Psoas muscle (tissue), 8 donors: ENCODE data around the gene CTNS. TPM values are rescaled to one million over a fixed set of nuclear protein-coding genes. Genes with fewer than 3 reads are reported as not detected.

Experiments
- ATAC-seq, 4 donors: fragments of 200-7000 bp; cut with Tn5 transposase; one replicate each; pipeline ENCODE4 v1.9.1; 2020; ENCODE audit warnings: moderate library complexity in 3 of 4, mild to moderate bottlenecking in 2 of 4
- DNase-seq, 2 donors: peaks; one replicate each; pipeline ENCODE4 v3.0.0-alpha.2; 2020
- H3K27ac ChIP-seq: fragments of 200-600 bp; one replicate; pipeline ENCODE4 v1.8.0; 2022
- H3K27me3 ChIP-seq, 3 donors: fragments of 200-600 bp in 1 of 3; one replicate each; pipeline versions ENCODE4 v1.6.1 to v1.8.0; 2013 to 2022; ENCODE audit warnings: low read length in 2 of 3, mild to moderate bottlenecking in 2 of 3, moderate library complexity in 1 of 3; ENCODE audit not compliant: insufficient read depth in 3 of 3
- H3K36me3 ChIP-seq, 2 donors: fragments of 200-600 bp in 1 of 2; one replicate each; pipeline versions ENCODE4 v1.6.1 to v1.8.0; 2013 to 2022; ENCODE audit warnings: low read depth in 1 of 2, mild to moderate bottlenecking in 1 of 2, moderate library complexity in 1 of 2; ENCODE audit not compliant: insufficient read depth in 1 of 2
- H3K4me1 ChIP-seq: fragments of 200-600 bp; one replicate; pipeline ENCODE4 v1.8.0; 2022
- H3K4me3 ChIP-seq: fragments of 200-600 bp; one replicate; pipeline ENCODE4 v1.8.0; 2022; ENCODE audit warnings: mild to moderate bottlenecking
- H3K9me3 ChIP-seq: fragments of 200-600 bp; one replicate; pipeline ENCODE4 v1.8.0; 2022
- WGBS, 3 donors: extraction: QIAGEN DNeasy Blood & Tissue Kit; methylation state at CpG; one replicate each; pipeline versions ENCODE4 v1.1.6 to v1.1.7; 2013; 5-methylcytosine and 5-hydroxymethylcytosine counted together
- intact Hi-C, 2 donors: fragments of 100-400 bp; cut with DNase I; formaldehyde crosslinking; loops; one replicate each; pipeline versions ENCODE4 v1.11.0 to v1.14.2; 2022
- polyA plus RNA-seq, 3 donors: library from polyadenylated mRNA; stranded (reverse); fragments of 200-250 nt; gene quantifications; one replicate each; pipeline ENCODE4 v1.2.3, GENCODE V29; 2013
- total RNA-seq, 4 donors: library from RNA; stranded (reverse); fragmentation: NEBNext Ultra II Directional in 2 of 4; extraction: Animal tissue kit (Norgen Biotek cat#: 25700) in 2 of 4; gene quantifications; one replicate each; pipeline versions ENCODE4 v1.2.1 to v1.2.4, GENCODE V29; 2021 to 2023
- TF ChIP-seq, protein P1 (sequence below): fragments of 200-600 bp; IDR thresholded peaks from one replicate; pipeline ENCODE4 v1.8.0; 2022; ENCODE audit warnings: antibody characterized with exemption
- donor health status: healthy with polysubstance abuse.
- donor health status: DM: no; HTN: no; CAD: no; lungs with moderate emphysema.
- donor health status: Bipolar disorder and iron deficiency.
- donor health status: healthy.
- donor health status: DM: yes; HTN: yes; CAD: no.
- donor health status: DM: no; HTN: no; CAD: no.
- donor health status: DM: no; HTN: no; CAD: no.
- donor health status: DM: yes; HTN: yes; CAD: no.

CTNS gene
- total and polyA plus RNA-seq, 7 donors: 7.3 to 32.7 (median 10.1) TPM

DNA sequence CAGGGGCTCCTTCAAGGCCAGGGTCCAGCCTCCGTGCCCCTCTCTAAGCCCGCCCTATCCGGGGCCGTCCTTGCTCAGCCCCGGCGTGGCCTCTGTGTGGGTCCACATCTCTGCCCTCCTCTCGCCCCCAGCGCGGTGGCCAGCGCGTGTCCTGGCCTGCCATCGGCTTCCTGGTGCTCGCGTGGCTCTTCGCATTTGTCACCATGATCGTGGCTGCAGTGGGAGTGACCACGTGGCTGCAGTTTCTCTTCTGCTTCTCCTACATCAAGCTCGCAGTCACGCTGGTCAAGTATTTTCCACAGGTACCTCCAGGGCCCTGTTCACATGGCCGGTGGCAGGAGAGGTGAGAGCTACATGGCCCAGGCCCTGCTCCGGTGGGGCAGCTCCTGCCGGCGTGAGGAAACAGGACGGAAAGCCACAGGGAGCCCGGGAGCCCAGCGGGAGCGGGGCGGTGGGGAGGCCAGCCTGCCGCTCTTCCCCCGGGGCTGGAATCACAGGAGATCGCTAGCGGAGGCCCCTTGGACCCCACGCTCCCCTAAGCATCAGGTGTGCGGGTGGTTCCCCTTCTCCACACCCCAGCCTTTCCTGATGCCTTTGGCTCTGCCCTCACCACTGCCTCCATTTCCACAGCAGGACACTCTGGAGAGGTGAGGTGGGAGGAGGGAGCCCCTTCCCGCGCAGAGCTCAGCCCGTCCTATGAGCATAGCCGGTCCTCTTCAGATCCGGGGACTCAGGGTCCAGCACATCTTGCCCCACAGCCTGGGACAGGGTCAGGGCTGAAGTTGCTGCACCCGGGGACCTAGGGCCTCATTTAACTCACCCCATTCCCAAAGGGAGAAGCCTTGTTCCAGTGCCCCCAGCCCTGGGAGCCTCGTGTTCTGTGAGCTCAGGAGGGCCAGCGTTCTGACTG is 21.6 kb downstream of the CTNS start:
- H3K4me3 ChIP-seq: no peak overlapping the region
- no peaks in the 10 kb centered on the region for H3K27me3 ChIP-seq
- peaks cover 18% of the 10 kb centered on the region for H3K4me1 ChIP-seq
- H3K27ac ChIP-seq: no peak overlapping the region
- TF ChIP-seq, protein P1, sequence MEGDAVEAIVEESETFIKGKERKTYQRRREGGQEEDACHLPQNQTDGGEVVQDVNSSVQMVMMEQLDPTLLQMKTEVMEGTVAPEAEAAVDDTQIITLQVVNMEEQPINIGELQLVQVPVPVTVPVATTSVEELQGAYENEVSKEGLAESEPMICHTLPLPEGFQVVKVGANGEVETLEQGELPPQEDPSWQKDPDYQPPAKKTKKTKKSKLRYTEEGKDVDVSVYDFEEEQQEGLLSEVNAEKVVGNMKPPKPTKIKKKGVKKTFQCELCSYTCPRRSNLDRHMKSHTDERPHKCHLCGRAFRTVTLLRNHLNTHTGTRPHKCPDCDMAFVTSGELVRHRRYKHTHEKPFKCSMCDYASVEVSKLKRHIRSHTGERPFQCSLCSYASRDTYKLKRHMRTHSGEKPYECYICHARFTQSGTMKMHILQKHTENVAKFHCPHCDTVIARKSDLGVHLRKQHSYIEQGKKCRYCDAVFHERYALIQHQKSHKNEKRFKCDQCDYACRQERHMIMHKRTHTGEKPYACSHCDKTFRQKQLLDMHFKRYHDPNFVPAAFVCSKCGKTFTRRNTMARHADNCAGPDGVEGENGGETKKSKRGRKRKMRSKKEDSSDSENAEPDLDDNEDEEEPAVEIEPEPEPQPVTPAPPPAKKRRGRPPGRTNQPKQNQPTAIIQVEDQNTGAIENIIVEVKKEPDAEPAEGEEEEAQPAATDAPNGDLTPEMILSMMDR: no peak
- no peaks in the 10 kb centered on the region for H3K9me3 ChIP-seq
- peaks cover 0 to 62% of the 10 kb centered on the region in 2 donors for H3K36me3 ChIP-seq
- intact Hi-C loops: no loop called here
- DNase-seq (no peak), ATAC-seq (no peak)
- WGBS, 3 donors: 87 to 89% (median 88%) methylated on average over 42 of the region's 42 CpGs

GRCh38 chr17:3658784-3659449 is 22.4 kb downstream of the CTNS start:
- no peak overlapping the region for H3K4me3 ChIP-seq

DNA sequence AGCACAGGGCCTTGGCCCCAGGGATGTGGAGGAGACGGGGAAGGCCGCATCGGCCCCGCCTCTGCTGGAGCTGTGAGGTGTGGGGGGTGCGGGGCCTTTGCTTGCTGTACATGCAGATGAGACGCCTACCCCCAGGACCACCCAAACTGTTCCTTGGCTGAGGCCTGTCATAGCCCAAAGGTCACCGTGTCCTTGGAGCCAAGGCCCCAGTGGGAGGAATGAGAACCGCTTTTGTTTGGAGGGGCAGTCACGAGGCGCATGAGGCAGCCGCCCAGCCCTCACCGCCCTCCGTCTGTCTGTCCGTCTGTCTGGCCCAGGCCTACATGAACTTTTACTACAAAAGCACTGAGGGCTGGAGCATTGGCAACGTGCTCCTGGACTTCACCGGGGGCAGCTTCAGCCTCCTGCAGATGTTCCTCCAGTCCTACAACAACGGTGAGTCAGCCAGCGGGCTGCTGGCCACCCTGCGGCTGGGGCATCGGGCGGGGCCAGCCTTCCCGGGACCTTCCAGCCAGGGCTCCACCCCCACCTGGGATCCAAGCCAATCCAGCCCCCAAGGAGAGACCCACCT is 23.1 kb downstream of the CTNS start:
- DNase-seq (peak; percentile 87 to 91), ATAC-seq (peak; percentile 58 to 84 (median 77))
- TF ChIP-seq, protein P1: peak; percentile 10
- Histone ChIP-seq H3K36me3 (peaks cover 2 to 75% of the 10 kb centered on the region in 2 donors), H3K9me3 (no peaks in the 10 kb centered on the region), H3K27me3 (no peaks in the 10 kb centered on the region), H3K4me3 (no peak overlapping the region), H3K4me1 (peaks cover 18% of the 10 kb centered on the region), H3K27ac (peak overlapping the region; percentile 74)
- intact Hi-C loops: no loop called here
- WGBS, 3 donors: 47 to 56% (median 52%) methylated on average over 22 of the region's 22 CpGs

More at GRCh38 chr17:3658784-3659449, 22.4 kb downstream of the CTNS start:
- peak overlapping the region; percentile 74 for H3K27ac ChIP-seq
- 64 to 67% (median 67%) methylated on average over 20 to 22 of the region's 22 CpGs for WGBS, 3 donors
- H3K36me3 ChIP-seq: peaks cover 0 to 68% of the 10 kb centered on the region in 2 donors
- ATAC-seq (peak in 3 of 4 donors; percentile 0 to 5 (median 2)), DNase-seq (no peak)
- intact Hi-C loops: no loop called here
- TF ChIP-seq, protein P1: no peak
- no peaks in the 10 kb centered on the region for H3K9me3 ChIP-seq
- peaks cover 18% of the 10 kb centered on the region for H3K4me1 ChIP-seq
- H3K27me3 ChIP-seq: no peaks in the 10 kb centered on the region

DNA sequence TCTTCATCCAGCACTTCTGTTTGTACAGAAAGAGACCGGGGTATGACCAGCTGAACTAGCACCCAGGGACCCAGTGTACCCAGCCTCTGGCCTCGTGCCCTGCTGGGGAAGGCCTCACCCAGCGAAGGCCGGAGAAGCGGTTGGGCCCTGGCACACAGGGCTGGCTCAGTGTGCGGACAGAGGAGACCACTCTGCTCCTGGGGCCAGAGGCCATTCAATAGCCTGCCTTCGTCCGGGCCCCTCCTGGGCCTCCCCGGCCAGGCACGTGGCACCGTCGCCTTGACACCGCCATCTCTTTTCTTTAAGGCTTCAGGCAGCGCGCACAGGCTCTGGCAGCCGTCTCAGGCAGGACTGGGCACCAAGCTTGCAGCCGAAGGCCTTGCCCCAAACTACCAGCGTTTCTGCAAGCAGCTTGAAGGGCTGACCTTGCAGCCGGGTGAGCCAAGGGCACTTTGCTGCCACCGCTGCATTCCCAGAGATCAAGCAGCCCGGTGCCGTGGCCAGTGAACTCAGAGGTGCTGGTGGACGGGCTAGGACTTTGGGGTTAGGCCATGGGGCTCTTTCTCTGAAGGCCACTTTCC is 23.8 kb downstream of the CTNS start:
- peaks cover 18% of the 10 kb centered on the region for H3K4me1 ChIP-seq
- intact Hi-C loops: no loop called here
- 41 to 60% (median 56%) methylated on average over 23 of the region's 23 CpGs for WGBS, 3 donors
- no peaks in the 10 kb centered on the region for H3K9me3 ChIP-seq
- H3K27ac ChIP-seq: peak overlapping the region; percentile 74
- ATAC-seq (peak; percentile 19 to 56 (median 44)), DNase-seq (peak in 1 of 2 donors; percentile 70)
- TF ChIP-seq, protein P1: no peak
- H3K27me3 ChIP-seq: no peaks in the 10 kb centered on the region
- peaks cover 2 to 71% of the 10 kb centered on the region in 2 donors for H3K36me3 ChIP-seq
- H3K4me3 ChIP-seq: no peak overlapping the region
